Glutamatergic neuron (in vitro differentiated cells): ENCODE measurements around the gene NPM1. TPM values are rescaled to one million over a fixed set of nuclear protein-coding genes. Genes with fewer than 3 reads are reported as not detected.
"Not testable (repeated sequence)": the region's sequence is repeated elsewhere in the genome, so short reads cannot be mapped to it uniquely, and the experiment has no call there.

Experiments
- DNase-seq: peaks from one replicate; pipeline ENCODE4 v3.0.0; 2022
- H3K27ac Mint-ChIP-seq: one replicate; pipeline ENCODE4 v1.8.0; 2020; ENCODE audit warnings: mild to moderate bottlenecking, mixed read lengths, inconsistent platforms; ENCODE audit not compliant: unreplicated experiment
- H3K27me3 Mint-ChIP-seq: one replicate; pipeline ENCODE4 v1.8.0; 2020; ENCODE audit warnings: mild to moderate bottlenecking, moderate library complexity, mixed read lengths, inconsistent platforms; ENCODE audit not compliant: unreplicated experiment
- H3K36me3 Mint-ChIP-seq: one replicate; pipeline ENCODE4 v1.8.0; 2020; ENCODE audit warnings: mild to moderate bottlenecking, mixed read lengths, inconsistent platforms; ENCODE audit not compliant: unreplicated experiment
- H3K4me1 Mint-ChIP-seq: one replicate; pipeline ENCODE4 v1.8.0; 2020; ENCODE audit warnings: mild to moderate bottlenecking, low read depth, mixed read lengths, inconsistent platforms; ENCODE audit not compliant: unreplicated experiment
- H3K4me3 Mint-ChIP-seq: one replicate; pipeline ENCODE4 v1.8.0; 2020; ENCODE audit warnings: mild to moderate bottlenecking, mixed read lengths, inconsistent platforms; ENCODE audit not compliant: unreplicated experiment
- H3K9me3 Mint-ChIP-seq: one replicate; pipeline ENCODE4 v1.8.0; 2020; ENCODE audit warnings: mild to moderate bottlenecking, moderate library complexity, mixed read lengths, inconsistent platforms; ENCODE audit not compliant: unreplicated experiment
- total RNA-seq: library from RNA; stranded (reverse); fragmentation: NEBNext Ultra II Directional; extraction: Animal tissue kit (Norgen Biotek cat#: 25700); gene quantifications from one replicate; pipeline ENCODE4 v1.2.1, GENCODE V29; 2021; ENCODE audit not compliant: unreplicated experiment
- TF ChIP-seq, protein P1 (sequence below): fragments of 200-600 bp; sonication (generic); IDR thresholded peaks from one replicate; pipeline ENCODE4 v1.5.0; 2021; ENCODE audit not compliant: partially characterized antibody, unreplicated experiment

The NPM1 gene
- total RNA-seq, 1 donor from 2014 or later, result 600 TPM

DNA sequence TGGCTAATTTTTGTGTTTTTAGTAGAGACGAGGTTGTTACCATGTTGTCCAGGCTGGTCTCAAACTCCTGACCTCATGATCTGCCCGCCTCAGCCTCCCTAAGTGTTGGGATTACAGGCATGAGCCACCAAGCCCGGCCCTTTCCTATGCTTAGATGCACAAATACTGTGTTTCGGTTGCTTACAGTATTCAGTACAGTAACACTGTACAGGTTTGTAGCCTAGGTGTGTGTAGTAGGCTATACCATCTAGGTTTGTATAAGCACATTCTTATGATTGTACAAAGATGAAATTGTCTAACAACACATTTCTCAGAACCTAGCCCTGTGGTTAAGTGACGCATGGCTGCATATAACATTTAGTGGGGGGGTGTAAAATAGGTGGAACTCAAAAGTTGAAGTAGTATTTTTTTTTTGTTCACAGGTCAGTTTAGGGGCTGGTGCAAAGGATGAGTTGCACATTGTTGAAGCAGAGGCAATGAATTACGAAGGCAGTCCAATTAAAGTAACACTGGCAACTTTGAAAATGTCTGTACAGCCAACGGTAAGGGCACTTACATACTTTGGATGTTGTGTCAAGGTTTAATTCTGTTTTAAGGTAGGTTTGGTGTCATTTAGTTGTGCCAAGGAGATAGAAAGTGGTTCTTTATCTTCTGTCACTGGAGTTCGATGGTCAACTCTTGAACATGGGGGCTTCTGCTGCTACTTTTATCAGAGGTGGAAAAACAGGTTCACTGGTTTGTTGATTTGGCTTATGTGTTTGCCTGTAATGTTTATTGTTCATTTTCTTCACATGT, 3.4 kb downstream of the NPM1 start:
- Mint-ChIP-seq H3K9me3 (peaks cover 10% of the 10 kb centered on the region), H3K27me3 (peaks cover 10% of the 10 kb centered on the region), H3K4me1 (peaks cover 8% of the 10 kb centered on the region), H3K36me3 (no peaks in the 10 kb centered on the region), H3K4me3 (no peak overlapping the region), H3K27ac (no peak overlapping the region)
- TF ChIP-seq, protein P1, sequence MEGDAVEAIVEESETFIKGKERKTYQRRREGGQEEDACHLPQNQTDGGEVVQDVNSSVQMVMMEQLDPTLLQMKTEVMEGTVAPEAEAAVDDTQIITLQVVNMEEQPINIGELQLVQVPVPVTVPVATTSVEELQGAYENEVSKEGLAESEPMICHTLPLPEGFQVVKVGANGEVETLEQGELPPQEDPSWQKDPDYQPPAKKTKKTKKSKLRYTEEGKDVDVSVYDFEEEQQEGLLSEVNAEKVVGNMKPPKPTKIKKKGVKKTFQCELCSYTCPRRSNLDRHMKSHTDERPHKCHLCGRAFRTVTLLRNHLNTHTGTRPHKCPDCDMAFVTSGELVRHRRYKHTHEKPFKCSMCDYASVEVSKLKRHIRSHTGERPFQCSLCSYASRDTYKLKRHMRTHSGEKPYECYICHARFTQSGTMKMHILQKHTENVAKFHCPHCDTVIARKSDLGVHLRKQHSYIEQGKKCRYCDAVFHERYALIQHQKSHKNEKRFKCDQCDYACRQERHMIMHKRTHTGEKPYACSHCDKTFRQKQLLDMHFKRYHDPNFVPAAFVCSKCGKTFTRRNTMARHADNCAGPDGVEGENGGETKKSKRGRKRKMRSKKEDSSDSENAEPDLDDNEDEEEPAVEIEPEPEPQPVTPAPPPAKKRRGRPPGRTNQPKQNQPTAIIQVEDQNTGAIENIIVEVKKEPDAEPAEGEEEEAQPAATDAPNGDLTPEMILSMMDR, result no peak
- DNase-seq, result no peak

- TF ChIP-seq, protein P1, result no peak
- no peak overlapping the region for H3K27ac Mint-ChIP-seq
- peaks cover 8% of the 10 kb centered on the region for H3K4me1 Mint-ChIP-seq
- H3K4me3 Mint-ChIP-seq, result no peak overlapping the region
- H3K9me3 Mint-ChIP-seq, result peaks cover 10% of the 10 kb centered on the region
- H3K36me3 Mint-ChIP-seq, result no peaks in the 10 kb centered on the region
- no peak for DNase-seq
- H3K27me3 Mint-ChIP-seq, result peaks cover 10% of the 10 kb centered on the region
These were observed 4.4 kb downstream of the NPM1 start for GRCh38 chr5:171391996-171392577.

DNA sequence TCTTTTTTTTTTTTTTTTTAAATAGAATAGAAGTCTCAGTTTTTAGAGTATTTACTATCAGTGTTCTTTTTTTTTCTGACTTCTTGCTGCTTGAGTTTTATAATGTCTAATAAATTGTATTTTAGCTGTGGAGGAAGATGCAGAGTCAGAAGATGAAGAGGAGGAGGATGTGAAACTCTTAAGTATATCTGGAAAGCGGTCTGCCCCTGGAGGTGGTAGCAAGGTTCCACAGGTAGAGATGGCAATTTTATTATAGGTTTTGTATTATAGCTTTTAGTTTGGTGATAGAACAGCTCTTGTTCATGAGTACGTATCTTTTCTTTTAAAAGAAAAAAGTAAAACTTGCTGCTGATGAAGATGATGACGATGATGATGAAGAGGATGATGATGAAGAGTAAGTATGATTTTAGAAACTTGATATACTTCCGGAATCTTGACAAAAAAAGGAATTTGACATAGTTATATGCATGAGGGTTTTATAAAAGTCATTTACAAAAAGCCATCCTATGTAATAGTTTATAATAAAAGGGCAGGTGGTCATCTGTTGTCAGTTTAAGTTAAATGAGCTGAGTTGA, 5.0 kb downstream of the NPM1 start:
- DNase-seq, result no peak
- peaks cover 10% of the 10 kb centered on the region for H3K9me3 Mint-ChIP-seq
- TF ChIP-seq, protein P1, result no peak
- H3K27me3 Mint-ChIP-seq, result peaks cover 8% of the 10 kb centered on the region
- H3K36me3 Mint-ChIP-seq, result no peaks in the 10 kb centered on the region
- H3K4me3 Mint-ChIP-seq, result no peak overlapping the region
- H3K4me1 Mint-ChIP-seq, result peaks cover 8% of the 10 kb centered on the region
- peak overlapping the region; percentile 18 for H3K27ac Mint-ChIP-seq

DNA sequence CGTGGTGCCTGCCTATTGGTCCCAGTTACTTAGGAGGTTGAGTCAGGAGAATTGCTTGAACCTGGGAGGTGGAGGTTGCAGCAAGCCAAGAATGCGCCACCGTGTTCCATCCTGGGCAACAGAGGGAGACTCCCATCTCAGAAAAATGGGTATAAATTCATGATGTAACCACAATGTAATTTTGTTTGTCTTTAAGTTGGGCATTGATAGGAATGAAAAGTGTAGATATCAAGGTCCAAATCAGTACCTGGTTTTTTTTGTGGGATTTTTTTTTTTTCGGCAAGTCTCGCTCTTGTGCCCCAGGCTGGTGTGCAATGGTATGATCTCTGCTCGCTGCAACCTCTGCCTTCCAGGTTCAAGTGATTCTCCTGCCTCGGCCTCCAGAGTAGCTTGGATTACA, 7.4 kb downstream of the NPM1 start:
- H3K4me1 Mint-ChIP-seq, result peaks cover 7% of the 10 kb centered on the region
- H3K4me3 Mint-ChIP-seq, result no peak overlapping the region
- TF ChIP-seq, protein P1, result no peak
- H3K27ac Mint-ChIP-seq, result no peak overlapping the region
- DNase-seq, result no peak
- H3K27me3 Mint-ChIP-seq, result peaks cover 2% of the 10 kb centered on the region
- peaks cover 1% of the 10 kb centered on the region for H3K9me3 Mint-ChIP-seq
- H3K36me3 Mint-ChIP-seq, result peaks cover 3% of the 10 kb centered on the region

DNA sequence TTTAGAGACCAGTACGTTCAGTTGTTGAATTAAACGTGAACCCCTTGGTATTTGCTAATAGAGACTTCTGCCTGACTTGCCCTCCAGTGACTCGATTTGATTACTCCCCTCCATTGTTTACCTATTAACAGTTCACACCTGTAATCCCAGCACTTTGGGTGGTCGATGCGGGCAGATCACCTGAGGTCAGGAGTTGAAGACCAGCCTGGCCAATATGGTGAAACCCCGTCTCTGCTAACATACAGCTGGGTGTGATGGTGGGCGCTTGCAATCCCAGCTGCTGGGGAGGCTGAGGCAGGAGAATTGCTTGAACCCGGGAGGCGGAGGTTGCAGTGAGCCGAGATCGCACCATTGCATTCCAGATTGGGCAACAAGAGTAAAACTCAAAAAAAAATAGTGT, 8.9 kb downstream of the NPM1 start:
- DNase-seq, H3K27me3 Mint-ChIP-seq, H3K4me3 Mint-ChIP-seq, H3K36me3 Mint-ChIP-seq, H3K9me3 Mint-ChIP-seq, H3K4me1 Mint-ChIP-seq, H3K27ac Mint-ChIP-seq: not testable (repeated sequence)
